GM18951 (cell line): ENCODE results near the gene SFT2D3.

Experiments
- POLR2A ChIP-seq: IDR thresholded peaks from 4 replicates; pipeline ENCODE4 v1.6.1; 2011; ENCODE audit warnings: mild to moderate bottlenecking; ENCODE audit not compliant: insufficient read length, insufficient read depth; ENCODE audit errors: extremely low read depth
- in situ Hi-C: fragments of 300-500 bp; cut with MboI; formaldehyde crosslinking; loops from one replicate; pipeline ENCODE4 v1.12.0; 2022; ENCODE audit warnings: low sequenced_read_pairs, mixed read lengths, inconsistent platforms; ENCODE audit not compliant: unreplicated experiment

The SFT2D3 gene

GRCh38 chr2:127680706-127681287 lies 20.5 kb upstream of the SFT2D3 start:
- no peak for TF ChIP-seq POLR2A
- in situ Hi-C loops: no loop called here

DNA sequence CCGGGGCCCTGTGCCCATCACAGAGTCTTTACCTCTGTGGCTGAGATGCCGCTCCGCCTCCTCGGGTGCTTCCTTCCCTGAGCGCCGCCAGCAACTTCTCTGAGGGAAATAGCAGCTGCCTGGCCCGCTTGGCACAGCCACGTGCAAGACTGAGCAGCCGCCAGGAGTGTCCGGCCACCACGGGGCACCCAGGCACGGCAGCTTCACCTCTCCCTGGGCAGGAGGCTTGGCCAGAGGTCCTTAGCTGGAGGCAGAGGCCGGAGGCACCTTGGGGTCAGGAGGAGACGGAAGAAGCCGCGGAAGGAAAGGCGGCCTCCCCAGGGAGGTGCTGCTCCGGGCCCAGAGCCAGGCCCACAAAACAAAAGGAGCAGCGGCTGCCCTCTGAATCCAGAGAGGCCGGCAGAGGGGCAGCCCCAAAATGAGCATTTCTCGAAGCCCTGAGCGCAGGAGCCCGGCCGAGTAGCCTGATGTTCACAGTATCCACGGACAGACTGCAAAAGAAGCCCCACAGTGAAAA lies 20.0 kb upstream of the SFT2D3 start:
- in situ Hi-C loops: no loop called here

GRCh38 chr2:127681976-127682857 lies 19.1 kb upstream of the SFT2D3 start:
- in situ Hi-C loops: no loop called here
- no peak for TF ChIP-seq POLR2A

More for the DNA sequence above, 20.0 kb upstream of the SFT2D3 start:
- no peak for TF ChIP-seq POLR2A

- in situ Hi-C loops: no loop called here
- TF ChIP-seq POLR2A: no peak
These were observed 18.2 kb upstream of the SFT2D3 start for GRCh38 chr2:127683056-127683455.

DNA sequence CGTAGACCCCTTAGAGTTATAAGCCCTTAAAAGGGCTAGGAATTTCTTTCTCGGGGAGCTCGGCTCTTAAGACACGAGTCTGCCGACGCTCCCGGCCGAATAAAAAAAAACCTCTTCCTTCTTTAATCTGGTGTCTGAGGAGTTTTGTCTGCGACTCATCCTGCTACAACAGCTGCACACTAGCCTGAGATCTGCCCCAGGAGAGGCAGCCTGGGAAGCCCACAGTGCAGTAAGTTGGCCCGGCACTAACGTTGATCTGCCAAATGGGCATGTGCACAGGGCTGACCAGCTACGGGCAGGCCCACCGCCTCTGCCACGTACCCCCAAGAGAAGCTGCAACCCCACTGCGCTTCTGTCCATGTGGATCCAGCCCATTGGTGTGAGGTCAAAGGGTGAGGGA lies 17.5 kb upstream of the SFT2D3 start:
- in situ Hi-C loops: no loop called here
- TF ChIP-seq POLR2A: no peak

DNA sequence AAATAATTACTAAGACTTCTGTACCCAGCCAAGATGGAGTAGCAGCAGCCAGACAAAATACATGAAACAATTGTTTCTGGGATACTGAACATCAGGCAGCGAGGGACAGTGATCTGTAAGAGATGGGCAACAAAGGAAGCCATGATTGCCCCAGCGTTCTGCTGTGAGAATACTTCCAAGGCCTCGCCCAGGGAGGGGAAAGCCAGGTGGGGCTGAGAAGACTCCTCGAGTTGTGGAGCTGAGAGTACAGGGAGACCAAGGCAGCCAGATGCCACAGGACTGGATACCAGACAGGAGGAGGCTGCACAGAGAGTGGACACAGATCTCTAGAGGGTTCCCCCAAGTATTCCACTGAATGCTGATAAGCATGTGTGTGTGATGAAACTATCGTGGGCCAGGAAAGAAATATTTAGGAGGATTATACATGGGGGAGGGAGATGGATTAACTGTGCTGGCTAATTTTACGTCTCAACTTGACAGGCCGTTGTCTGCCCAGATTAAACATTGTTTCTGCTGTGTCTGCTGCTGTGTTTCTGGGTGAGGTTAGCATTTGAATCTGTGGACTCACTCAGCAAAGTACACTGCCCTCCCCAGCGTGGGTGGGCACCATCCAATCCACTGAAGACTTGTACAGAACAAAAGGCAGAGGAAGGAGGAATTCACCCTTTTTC lies 15.8 kb upstream of the SFT2D3 start:
- no peak for TF ChIP-seq POLR2A
- in situ Hi-C loops: no loop called here

DNA sequence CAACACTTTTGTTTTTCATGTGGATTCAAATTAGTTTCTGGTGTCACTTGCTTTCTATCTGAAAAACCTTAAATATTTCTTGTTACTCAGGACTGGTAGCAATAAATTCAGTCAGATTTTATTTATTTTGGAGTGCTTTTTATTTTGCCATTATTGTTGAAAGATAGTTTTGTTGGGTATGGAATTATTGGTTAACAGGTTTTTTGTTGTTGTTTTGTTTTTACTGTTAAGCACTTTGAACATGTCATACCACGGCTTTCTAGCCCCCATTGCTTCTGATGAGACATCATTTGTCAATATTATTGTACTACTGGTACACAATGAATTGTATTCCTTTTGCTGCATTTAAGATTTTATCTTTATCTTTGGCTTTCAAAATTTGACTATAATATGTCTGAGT lies 12.9 kb upstream of the SFT2D3 start:
- TF ChIP-seq POLR2A: no peak
- in situ Hi-C loops: no loop called here

GRCh38 chr2:127690696-127691095 lies 10.6 kb upstream of the SFT2D3 start:
- TF ChIP-seq POLR2A: no peak
- in situ Hi-C loops: no loop called here

- TF ChIP-seq POLR2A: no peak
- in situ Hi-C loops: no loop called here
These were observed 6.3 kb upstream of the SFT2D3 start for GRCh38 chr2:127694986-127695385.

DNA sequence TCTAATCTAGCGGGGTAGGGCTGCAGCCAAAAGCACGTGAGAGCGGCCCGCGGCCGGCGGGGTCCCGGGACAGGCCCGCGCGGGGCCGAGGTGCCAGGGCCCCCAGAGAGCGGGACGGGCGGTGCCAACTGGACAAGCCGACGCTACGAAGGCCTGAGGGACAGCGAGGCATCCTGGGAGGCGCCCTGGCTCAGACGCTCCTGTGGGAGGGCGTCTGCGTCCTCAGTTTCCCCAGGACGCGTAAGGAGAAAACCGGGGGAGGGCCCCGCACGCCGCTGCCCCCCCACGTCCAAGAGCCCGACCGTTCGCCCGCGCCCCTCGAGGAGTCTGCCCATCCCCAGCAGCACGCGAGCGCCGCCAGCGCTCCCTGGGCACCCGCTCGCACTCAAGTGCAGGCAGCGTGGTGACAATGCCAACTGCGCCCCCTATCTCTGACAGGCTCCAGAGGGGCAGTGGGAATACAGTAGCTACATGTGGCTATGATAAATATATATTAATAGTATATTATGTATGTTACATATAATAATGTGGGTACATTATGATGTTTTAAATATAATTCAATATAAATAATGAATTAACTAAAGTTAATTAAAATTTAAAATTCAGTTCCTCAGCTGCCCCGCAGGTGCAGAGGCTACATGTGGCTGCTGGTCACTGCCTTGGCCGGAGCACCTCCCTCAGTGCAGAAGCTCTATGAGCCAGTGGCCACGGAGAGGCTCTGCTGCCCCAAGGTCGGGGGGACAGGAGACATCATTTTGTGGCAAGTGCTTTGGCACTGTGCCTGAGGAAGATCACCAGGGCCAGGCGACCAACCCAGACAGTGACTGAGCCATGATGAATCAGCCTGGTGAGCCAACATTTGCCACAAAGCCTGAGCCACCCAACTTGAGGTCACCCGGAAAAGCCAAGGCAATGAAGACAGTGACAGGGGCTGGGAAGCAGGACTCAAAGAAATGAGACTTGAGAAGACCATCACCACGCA lies 5.5 kb upstream of the SFT2D3 start:
- TF ChIP-seq POLR2A: no peak
- in situ Hi-C loops: no loop called here

DNA sequence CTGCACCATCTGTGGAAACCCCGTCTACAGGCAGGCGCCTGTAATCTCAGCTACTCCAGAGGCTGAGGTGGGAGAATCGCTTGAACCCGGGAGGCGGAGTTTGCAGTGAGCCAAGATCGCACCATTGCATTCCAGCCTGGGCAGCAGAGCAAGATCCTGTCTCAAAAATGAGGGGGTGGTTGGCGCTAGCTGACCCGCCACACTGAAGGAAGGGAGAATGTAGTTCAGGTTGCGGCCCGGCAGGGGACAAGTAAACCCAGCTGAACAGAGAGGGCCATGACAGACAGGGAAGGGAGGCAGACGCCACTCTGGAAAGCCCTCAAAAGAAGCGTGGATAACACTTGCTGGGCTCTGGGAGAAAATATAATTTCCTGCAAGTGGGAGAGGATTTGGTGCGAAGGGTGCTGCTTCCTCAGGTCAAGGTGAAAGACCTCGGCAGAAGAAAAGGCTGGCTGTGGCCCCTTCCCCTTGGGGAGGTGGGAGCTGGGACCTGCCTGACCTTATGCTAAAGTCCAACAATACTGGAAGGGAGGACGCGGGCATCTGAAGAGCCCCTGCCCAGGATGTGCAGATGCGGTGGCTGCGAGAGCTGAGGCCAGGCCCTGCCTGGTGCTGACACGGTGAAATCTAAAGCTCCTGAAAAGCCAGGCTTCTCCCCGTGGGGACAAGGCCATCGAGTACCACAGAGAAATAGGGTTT lies 3.7 kb upstream of the SFT2D3 start:
- TF ChIP-seq POLR2A: no peak
- in situ Hi-C loops: no loop called here
